ENCODE data around the gene DIAPH2.

Gene DIAPH2

GRCh38 chrX:97175147-97175546, 490.5 kb downstream of the DIAPH2 start:
- no peak for DNase-seq (ENCODE audit: low read depth)

- no peak for DNase-seq (ENCODE audit: low read depth)
These were observed 505.0 kb downstream of the DIAPH2 start for GRCh38 chrX:97189668-97190067.

- no peak for DNase-seq (ENCODE audit: low read depth)
These were observed 514.9 kb downstream of the DIAPH2 start for GRCh38 chrX:97199501-97199900.

- DNase-seq (ENCODE audit: low read depth) = no peak
These were observed 515.8 kb downstream of the DIAPH2 start for GRCh38 chrX:97200454-97200853.

GRCh38 chrX:97210501-97210900, 525.9 kb downstream of the DIAPH2 start:
- no peak for DNase-seq (ENCODE audit: low read depth)

GRCh38 chrX:97211070-97211469, 526.4 kb downstream of the DIAPH2 start:
- DNase-seq (ENCODE audit: low read depth) = no peak

DNA sequence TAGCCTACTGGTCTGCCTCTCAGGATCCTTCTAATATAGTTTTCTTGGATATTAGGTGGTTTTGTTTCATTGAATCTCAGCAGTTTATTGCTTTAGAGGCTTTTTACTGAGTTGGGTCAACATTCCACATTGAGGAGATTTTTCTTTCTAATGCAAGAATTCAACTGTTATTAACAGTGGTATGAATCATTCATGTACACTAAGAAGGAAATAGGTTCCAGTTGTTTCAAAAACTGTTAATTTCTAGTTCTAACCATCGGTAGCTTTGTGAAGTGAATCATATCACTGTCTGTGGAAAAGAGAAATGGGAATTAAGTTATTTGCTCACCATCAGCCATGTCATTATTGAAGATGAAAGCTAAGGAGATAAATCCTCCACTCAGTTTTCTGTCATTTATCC, 530.5 kb downstream of the DIAPH2 start:
- DNase-seq (ENCODE audit: low read depth) = no peak

DNA sequence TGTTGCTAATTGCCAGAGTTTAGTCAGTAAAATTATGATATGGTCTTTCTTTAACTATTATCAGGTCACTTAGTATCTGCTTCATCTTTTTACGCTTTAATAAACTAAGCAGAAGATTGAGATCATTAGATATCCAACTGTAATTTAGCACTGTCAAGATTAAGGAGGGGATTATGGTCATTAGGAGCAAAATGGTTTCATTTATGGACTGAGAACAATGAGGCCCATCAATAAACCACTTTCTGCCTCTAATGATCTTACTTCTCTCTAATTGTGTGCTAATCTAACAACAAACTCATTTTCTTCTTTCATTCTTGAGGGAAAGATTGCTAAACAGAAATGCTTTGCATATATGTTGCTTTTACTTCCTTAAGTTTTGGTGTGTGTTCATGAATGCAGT, 539.5 kb downstream of the DIAPH2 start:
- no peak for DNase-seq (ENCODE audit: low read depth)

- DNase-seq (ENCODE audit: low read depth) = no peak
These were observed 544.7 kb downstream of the DIAPH2 start for GRCh38 chrX:97229318-97229717.

- DNase-seq (ENCODE audit: low read depth) = no peak
These were observed 546.3 kb downstream of the DIAPH2 start for GRCh38 chrX:97230948-97231347.

DNA sequence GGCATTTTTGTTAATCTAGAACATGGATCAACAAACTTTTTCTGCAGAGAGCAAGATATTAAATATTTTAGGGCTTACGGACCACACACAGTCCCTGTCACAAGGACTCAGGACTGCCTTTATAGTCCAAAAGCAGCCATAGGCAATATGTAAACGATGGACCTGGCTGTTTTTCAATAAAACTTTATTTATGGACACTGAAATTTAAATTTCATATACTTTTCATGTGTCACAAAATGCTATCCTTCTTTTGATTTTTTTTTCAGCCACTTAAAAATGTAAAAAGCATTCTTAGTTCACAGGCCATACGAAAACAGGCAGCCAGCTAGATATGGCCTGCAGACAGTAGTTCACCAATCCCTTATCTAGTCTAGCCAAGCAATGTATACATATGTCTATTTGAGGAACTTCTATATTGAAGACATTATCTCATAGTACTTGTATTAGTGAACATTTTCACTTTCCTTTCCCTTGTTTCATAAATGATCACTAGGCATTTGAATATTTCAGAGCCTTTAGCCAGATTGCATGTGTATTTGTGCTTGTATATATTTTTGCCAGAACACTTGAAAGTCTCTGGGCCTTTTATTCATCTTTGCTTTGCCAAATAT, 549.9 kb downstream of the DIAPH2 start:
- DNase-seq (ENCODE audit: low read depth) = no peak

GRCh38 chrX:97238632-97239031, 554.0 kb downstream of the DIAPH2 start:
- DNase-seq (ENCODE audit: low read depth) = no peak

- DNase-seq (ENCODE audit: low read depth) = no peak
These were observed 567.5 kb downstream of the DIAPH2 start for GRCh38 chrX:97252111-97252510.

- no peak for DNase-seq (ENCODE audit: low read depth)
These were observed 576.0 kb downstream of the DIAPH2 start for GRCh38 chrX:97260679-97261078.

DNA sequence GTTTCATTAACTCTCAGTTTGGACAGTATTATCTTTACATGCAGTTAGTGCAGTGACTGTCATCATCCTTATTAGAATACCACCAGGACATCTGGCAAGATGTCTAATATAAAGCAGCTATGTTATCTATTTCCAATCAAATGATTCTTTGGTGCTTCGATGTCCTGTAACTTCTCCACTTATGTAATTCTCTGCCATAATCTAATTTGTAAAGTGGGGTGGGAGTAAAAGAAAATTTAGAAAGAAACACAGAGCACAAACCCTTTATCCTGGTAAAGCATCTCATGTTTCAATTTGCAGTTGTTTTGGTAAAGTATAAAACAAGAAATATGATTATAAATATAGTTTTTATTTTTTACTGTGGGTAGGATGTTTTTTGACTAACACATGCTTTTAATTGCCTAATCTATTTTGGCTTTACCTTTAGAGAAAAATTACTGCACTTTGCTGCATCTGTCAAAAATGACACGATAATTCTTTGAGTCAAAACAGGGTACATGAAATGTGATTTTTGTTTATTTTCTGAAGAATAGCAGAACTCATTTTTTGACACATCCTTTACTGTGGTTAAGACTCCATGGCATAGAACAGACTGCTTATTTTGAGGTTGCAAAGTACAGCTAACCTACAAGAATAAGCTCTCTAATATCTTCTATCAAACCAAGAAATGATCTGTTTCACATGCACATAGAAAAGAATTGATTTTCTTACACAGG, 581.9 kb downstream of the DIAPH2 start:
- no peak for DNase-seq (ENCODE audit: low read depth)

GRCh38 chrX:97267396-97268181, 582.9 kb downstream of the DIAPH2 start:
- DNase-seq (ENCODE audit: low read depth) = no peak

- DNase-seq (ENCODE audit: low read depth) = no peak
These were observed 583.6 kb downstream of the DIAPH2 start for GRCh38 chrX:97268182-97268680.

- no peak for DNase-seq (ENCODE audit: low read depth)
These were observed 599.9 kb downstream of the DIAPH2 start for GRCh38 chrX:97284531-97284930.

GRCh38 chrX:97290199-97290598, 605.6 kb downstream of the DIAPH2 start:
- no peak for DNase-seq (ENCODE audit: low read depth)

DNA sequence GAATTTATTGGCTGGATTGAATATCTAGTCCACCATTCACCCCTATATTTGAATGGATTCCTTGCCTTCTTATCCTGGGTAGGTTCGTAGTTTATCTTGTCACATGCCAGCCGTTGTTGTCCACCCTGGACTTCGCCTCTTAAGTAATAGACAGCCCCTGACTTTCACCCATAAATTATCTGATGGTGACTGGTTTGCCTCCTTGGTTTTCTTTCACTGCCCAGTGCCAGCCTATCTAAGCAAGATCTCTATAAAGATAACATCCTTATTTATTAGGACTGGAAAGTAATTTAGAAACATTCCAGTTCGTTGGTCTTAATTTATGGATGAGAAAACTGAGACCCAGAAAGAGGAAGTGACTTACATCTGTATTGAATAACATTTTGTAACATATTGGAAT, 609.4 kb downstream of the DIAPH2 start:
- DNase-seq (ENCODE audit: low read depth) = no peak

- no peak for DNase-seq (ENCODE audit: low read depth)
These were observed 611.3 kb downstream of the DIAPH2 start for GRCh38 chrX:97295954-97296353.

DNA sequence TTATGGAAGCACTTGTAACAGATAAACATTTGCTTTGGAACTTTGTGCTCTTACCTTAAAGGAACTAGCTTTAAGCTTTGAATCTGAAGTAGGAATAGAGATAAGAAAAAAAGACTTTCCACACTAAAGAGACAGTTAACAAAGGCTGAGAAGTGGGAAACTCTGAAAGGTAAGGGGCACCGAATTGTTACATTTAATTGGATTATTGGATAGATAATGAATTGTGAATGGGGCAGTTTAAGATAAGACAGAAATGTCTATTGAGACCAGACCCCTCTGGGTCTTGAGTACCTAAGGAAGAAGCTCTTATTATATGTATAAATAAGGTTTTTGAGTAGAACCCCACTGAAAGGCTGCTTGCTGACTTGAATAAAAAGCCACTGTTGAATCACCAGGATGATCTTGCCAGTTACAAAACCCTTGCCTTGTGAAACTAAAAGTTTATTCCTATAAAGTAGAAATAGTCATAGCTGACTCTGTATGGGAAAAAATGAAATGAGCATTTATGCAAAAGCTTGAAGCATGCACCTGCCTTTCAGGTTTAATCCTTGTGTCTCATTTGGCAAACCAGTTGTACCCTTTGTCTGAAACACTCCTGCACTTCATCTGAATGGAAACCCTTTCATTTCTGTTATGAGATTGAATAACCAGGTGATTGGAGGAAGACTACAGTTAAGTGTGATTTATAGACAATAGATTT, 622.3 kb downstream of the DIAPH2 start:
- DNase-seq (ENCODE audit: low read depth) = no peak

Data from stimulated activated CD8-positive, alpha-beta memory T cell treated with anti-CD3 and anti-CD28 coated beads, Interleukin-4, amount 100 ng/mL, for 24 hours (primary cell).